Activated CD8-positive, alpha-beta memory T cell treated with anti-CD3 and anti-CD28 coated beads, Interleukin-2, amount 10 ng/mL, durations not matched to agents 7 days and 5 days (primary cell): ENCODE data around the gene SPAG9. TPM values are rescaled to one million over a fixed set of nuclear protein-coding genes. Genes with fewer than 3 reads are reported as not detected.
A peak's percentile ranks its signal among the peaks of the same experiment; 100 is the strongest.

Experiments used
- ATAC-seq: fragments of 150-1000 bp; cut with Tn5 transposase; one replicate; pipeline ENCODE4 v1.10.0; 2021; ENCODE audit warnings: moderate library complexity
- CTCF ChIA-PET: fragments of 350-600 bp; sonication (Branson Sonifier 250); formaldehyde crosslinking; loops from one replicate; lab custom pipeline; 2021; ENCODE audit warnings: antibody characterized with exemption; lab: Charles Lee
- DNase-seq: peaks from one replicate; pipeline ENCODE4 v3.0.0-alpha.2; 2020
- H3K27ac Mint-ChIP-seq: one replicate; pipeline ENCODE4 v1.8.0; 2021; ENCODE audit warnings: mild to moderate bottlenecking, mixed read lengths
- H3K27me3 Mint-ChIP-seq: one replicate; pipeline ENCODE4 v1.8.0; 2021; ENCODE audit warnings: mixed read lengths
- H3K36me3 Mint-ChIP-seq: one replicate; pipeline ENCODE4 v1.8.0; 2021; ENCODE audit warnings: mild to moderate bottlenecking, mixed read lengths
- H3K4me1 Mint-ChIP-seq: one replicate; pipeline ENCODE4 v1.8.0; 2021; ENCODE audit warnings: mixed read lengths
- H3K4me3 Mint-ChIP-seq: one replicate; pipeline ENCODE4 v1.8.0; 2021; ENCODE audit warnings: mild to moderate bottlenecking, moderate library complexity, mixed read lengths
- H3K9me3 Mint-ChIP-seq: one replicate; pipeline ENCODE4 v1.8.0; 2022; ENCODE audit warnings: low read depth, mixed read lengths
- total RNA-seq, 2 experiments: library from RNA; stranded (reverse); gene quantifications; one replicate each; pipeline ENCODE4 v1.2.3, GENCODE V29; 2021

Gene SPAG9
- total RNA-seq, 2 experiments from 2014 or later, result 49.0 to 53.8 TPM

DNA sequence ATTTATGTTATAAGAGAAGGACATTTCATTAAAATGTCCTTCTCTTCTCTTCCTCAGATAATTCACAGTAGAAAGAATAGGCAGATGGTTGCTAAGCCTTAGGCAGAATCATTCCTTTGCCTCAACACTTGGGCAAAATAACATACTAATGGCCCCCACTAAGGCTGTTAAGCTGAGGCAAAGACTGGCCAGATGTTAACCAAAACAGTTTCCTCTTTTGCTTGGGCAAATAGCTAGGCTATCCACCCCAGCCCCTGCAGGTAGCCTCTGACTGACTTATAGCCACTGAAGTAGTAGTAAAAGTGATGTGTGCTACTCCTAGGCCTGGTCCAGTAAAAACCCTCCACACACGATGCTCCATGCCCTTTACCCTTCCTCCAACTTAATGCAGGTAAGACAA, 55.2 kb downstream of the SPAG9 start:
- H3K4me3 Mint-ChIP-seq, result no peak overlapping the region
- CTCF ChIA-PET, result interaction anchor here (1.0 to 1.3 kb wide), 2 partner anchors 9 to 88 kb away, joined by 3 read pairs; partner anchors contain the start of gene NME1
- H3K36me3 Mint-ChIP-seq, result peaks cover 4% of the 10 kb centered on the region
- H3K27me3 Mint-ChIP-seq, result no peaks in the 10 kb centered on the region
- no peaks in the 10 kb centered on the region for H3K9me3 Mint-ChIP-seq
- DNase-seq (no peak), ATAC-seq (no peak)
- no peaks in the 10 kb centered on the region for H3K4me1 Mint-ChIP-seq
- no peak overlapping the region for H3K27ac Mint-ChIP-seq

DNA sequence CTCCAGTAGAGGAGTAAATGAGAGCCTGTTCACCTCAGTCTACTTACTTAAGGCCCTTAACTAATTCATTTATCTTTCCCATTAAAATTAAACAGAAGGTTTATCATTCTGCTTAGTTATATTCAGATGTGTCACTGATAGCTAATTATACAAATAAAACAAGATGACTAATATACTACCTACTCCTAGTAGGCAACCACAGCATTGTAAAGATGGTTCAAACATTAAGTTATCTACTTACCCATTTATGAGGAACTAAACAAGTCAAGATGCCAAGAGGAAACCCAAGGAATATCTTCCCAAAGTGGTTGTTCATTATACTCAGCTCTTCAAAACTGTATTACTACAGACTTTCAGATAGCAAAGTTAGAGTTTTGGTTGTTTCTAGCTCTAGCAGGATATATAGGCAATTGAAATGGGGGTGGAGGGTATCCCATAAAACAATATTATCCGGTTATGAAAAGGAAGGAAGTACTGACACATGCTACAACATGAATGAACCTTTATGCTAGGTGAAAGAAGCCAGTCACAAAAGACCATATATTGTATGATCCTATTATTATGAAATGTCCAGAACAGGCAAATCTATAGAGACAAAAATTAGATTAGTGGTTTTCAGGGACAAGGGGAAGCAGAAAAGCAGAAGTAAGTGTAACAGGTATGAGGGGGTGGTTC, 56.5 kb downstream of the SPAG9 start:
- no peaks in the 10 kb centered on the region for H3K9me3 Mint-ChIP-seq
- no peak for ATAC-seq
- CTCF ChIA-PET, result no interaction called here
- H3K4me1 Mint-ChIP-seq, result no peaks in the 10 kb centered on the region
- H3K4me3 Mint-ChIP-seq, result no peak overlapping the region
- no peak for DNase-seq
- H3K36me3 Mint-ChIP-seq, result peaks cover 4% of the 10 kb centered on the region
- no peaks in the 10 kb centered on the region for H3K27me3 Mint-ChIP-seq
- H3K27ac Mint-ChIP-seq, result no peak overlapping the region

DNA sequence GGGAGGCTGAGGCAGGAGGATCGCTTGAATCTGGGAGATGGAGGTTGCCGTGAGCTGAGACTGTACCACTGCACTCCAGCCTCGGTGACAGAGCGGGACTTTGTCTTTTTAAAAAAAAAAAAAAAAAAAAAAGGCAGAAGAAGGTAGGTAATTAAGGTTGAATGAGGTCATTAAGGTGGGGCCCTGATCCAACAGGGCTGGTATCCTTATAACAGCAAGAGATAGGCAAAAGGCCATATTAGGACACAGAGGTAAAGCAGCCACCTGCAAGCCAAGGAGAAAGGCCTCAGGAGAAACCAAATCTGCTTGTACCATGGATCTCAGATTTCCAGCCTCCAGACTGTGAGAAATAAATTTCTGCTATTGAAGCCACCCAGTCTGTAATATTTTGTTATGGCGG, 60.3 kb downstream of the SPAG9 start:
- H3K9me3 Mint-ChIP-seq, result no peaks in the 10 kb centered on the region
- ATAC-seq, result no peak
- H3K4me1 Mint-ChIP-seq, result peaks cover 3% of the 10 kb centered on the region
- CTCF ChIA-PET, result interaction anchor here (1.0 to 1.2 kb wide), 2 partner anchors 25 to 59 kb away, joined by 5 to 6 read pairs; no protein-coding TSS in a partner anchor
- peaks cover 4% of the 10 kb centered on the region for H3K36me3 Mint-ChIP-seq
- DNase-seq, result no peak
- no peak overlapping the region for H3K27ac Mint-ChIP-seq
- no peak overlapping the region for H3K4me3 Mint-ChIP-seq
- no peaks in the 10 kb centered on the region for H3K27me3 Mint-ChIP-seq

DNA sequence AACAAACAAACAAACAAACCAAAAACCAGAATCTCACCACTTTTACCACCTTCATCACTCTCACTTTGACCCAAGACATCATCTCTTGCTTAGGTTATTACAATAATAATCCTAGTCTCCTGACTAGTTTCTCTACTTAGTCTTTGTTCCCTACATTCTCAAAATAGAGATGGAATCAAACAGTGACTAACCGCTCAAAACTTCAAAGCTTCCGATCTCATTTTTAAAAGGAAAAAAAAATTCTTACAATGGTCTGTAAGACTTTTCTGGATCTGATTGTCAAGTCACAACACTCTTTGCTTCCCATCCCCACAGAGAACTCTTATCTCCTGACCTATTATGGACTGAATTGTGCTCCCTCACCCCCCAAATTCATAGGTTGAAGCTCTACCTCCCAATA, 60.9 kb downstream of the SPAG9 start:
- H3K27ac Mint-ChIP-seq, result no peak overlapping the region
- no peaks in the 10 kb centered on the region for H3K9me3 Mint-ChIP-seq
- peaks cover 4% of the 10 kb centered on the region for H3K36me3 Mint-ChIP-seq
- ATAC-seq, result no peak
- CTCF ChIA-PET, result interaction anchor here (1.2 kb wide), 1 partner anchor 59 kb away, joined by 6 read pairs; no protein-coding TSS in a partner anchor
- H3K4me3 Mint-ChIP-seq, result no peak overlapping the region
- no peaks in the 10 kb centered on the region for H3K27me3 Mint-ChIP-seq
- DNase-seq, result no peak
- peaks cover 3% of the 10 kb centered on the region for H3K4me1 Mint-ChIP-seq

DNA sequence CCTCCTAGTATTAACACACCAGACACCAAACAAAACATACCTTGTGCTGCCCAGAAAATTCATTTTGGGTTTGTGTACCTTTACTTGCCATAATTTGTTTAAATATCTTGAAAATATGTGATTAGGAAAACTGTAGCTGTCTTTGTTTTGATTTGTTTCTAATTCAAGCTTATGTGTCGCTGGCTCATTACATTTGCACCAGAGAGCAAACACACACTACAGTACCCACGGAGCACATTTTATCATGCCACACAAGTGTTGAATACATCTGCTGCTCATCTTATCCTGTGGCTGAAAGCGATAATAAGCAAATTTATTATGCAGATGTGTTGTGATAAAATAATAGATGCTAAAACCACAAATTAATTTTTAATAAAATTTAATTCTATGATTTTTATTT, 63.1 kb downstream of the SPAG9 start:
- no peak for DNase-seq
- no peak overlapping the region for H3K27ac Mint-ChIP-seq
- H3K27me3 Mint-ChIP-seq, result no peaks in the 10 kb centered on the region
- H3K4me1 Mint-ChIP-seq, result peaks cover 3% of the 10 kb centered on the region
- no peaks in the 10 kb centered on the region for H3K9me3 Mint-ChIP-seq
- CTCF ChIA-PET, result interaction anchor here (0.9 to 3.0 kb wide), 11 partner anchors 17 to 275 kb away, joined by 3 to 15 read pairs (median 4); partner anchors contain the start of gene NME1
- H3K36me3 Mint-ChIP-seq, result peaks cover 2% of the 10 kb centered on the region
- H3K4me3 Mint-ChIP-seq, result no peak overlapping the region
- ATAC-seq, result no peak

DNA sequence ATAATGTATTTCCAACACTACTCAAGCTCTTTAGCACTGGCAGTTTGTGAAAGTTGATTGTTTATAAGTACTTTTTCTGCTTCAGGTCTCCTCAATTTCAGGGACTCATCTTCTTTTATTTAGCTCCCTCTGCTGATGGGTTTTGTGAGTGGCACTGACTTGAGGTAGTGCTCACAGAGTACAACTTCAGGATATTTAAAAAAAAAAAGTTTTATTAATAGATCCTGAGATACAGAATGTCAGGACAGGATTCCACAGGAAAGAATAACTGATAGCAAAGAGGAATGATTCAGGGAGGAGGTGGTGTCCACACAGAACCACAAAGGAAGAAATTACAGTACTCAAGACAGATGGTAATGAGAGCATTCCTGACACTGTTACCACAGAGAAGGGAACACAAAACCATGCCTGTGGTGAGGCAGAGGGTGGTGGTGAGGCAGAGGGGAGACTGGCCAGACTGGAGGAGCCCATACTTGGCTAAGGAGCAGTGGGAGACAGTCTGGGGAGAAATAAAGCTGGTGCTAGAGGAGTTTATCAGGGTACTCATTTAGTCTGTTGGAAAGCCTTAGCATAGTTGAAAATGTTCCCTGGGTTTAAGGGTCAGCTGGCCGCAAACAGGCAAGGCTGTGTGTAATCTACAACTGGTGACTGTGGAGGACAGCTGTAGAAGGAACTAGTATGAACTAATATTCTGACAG, 63.7 kb downstream of the SPAG9 start:
- Mint-ChIP-seq H3K4me3 (no peak overlapping the region), H3K36me3 (peaks cover 4% of the 10 kb centered on the region), H3K4me1 (peaks cover 3% of the 10 kb centered on the region), H3K9me3 (no peaks in the 10 kb centered on the region), H3K27ac (no peak overlapping the region), H3K27me3 (no peaks in the 10 kb centered on the region)
- DNase-seq (peak; percentile 44), ATAC-seq (peak; percentile 55)
- CTCF ChIA-PET, result interaction anchor here (0.7 to 3.0 kb wide), 17 partner anchors 10 to 274 kb away, joined by 3 to 16 read pairs (median 4); partner anchors contain the start of gene NME1

DNA sequence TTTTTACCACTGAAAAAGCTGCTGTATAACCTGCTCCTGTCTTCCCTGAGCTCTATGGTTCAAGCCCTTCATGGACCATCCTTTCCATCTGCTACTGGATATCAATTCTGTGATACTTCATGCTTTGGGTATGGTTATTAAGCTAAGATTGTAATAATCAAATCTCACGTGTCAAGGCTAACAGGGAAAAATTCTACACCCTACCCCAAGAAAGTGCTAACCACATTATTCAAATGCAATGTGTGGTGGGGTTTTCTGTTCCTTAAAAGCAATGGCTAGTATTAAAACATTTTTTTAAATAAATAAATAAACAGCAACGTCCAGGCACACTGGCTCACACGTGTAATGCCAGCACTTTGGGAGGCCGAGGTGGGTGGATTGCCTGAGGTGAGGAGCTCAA, 65.9 kb downstream of the SPAG9 start:
- no peaks in the 10 kb centered on the region for H3K9me3 Mint-ChIP-seq
- no peaks in the 10 kb centered on the region for H3K27me3 Mint-ChIP-seq
- ATAC-seq, result no peak
- peaks cover 5% of the 10 kb centered on the region for H3K4me1 Mint-ChIP-seq
- CTCF ChIA-PET, result interaction anchor here (0.7 to 2.5 kb wide), 4 partner anchors 7 to 271 kb away, joined by 3 to 16 read pairs (median 3); partner anchors contain the start of gene NME1
- no peak overlapping the region for H3K4me3 Mint-ChIP-seq
- no peak for DNase-seq
- H3K36me3 Mint-ChIP-seq, result peaks cover 4% of the 10 kb centered on the region
- no peak overlapping the region for H3K27ac Mint-ChIP-seq

DNA sequence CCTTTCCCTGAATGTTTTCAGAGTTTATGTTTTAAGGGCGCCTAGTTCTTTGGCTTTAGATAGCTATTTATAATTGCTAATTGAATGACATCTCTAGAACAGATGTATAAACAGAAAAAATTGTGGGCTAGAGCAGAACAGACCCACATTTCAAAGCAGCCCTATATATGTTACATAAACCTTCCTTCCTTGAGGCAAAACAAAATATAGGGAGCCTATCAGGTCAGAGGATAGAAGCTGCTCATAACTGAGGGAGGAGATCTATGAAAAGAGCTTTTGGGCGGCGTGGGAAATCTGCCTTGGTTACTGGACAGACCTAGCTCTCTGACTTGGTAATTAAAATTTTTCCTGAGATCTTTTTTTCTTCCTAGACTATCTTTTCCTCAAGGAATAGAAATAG, 68.4 kb downstream of the SPAG9 start:
- peaks cover 4% of the 10 kb centered on the region for H3K36me3 Mint-ChIP-seq
- H3K4me1 Mint-ChIP-seq, result peaks cover 8% of the 10 kb centered on the region
- no peak overlapping the region for H3K27ac Mint-ChIP-seq
- DNase-seq, result no peak
- no peak for ATAC-seq
- H3K9me3 Mint-ChIP-seq, result no peaks in the 10 kb centered on the region
- CTCF ChIA-PET, result no interaction called here
- H3K4me3 Mint-ChIP-seq, result no peak overlapping the region
- no peaks in the 10 kb centered on the region for H3K27me3 Mint-ChIP-seq

DNA sequence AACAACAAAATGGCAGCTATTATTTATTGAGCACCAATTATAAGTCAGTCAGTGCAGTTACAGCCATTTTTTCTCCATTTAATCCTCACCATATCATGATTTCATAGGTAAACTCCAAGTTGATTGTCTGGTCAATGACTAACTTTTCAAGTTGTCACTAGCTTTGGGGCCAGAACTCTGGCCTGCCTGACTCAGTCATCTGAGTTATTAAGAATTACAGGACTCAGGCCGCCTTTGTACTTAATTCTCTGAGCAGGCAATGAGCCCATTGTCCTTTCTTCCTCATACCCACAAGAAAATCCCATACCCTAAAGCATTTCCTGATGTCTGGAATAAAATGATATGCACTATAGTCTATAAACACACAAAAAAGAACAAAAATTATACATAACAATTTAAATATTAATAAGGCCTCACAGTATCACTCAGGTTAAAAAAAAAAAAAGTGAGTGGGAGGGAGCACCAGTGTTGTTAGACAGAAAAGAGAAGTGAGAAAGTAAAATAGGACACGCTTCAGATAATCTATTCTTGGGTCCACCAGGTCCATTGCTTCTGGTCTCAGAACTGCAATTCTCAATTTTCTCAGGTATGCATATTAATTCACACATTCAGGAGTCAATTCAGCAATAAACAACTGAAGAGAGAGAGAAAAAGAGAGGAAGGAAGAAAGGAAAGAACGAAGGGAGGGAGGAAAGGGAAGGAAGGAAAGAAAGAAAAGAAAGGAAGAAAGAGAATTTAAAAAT, 70.2 kb downstream of the SPAG9 start:
- H3K9me3 Mint-ChIP-seq, result no peaks in the 10 kb centered on the region
- DNase-seq, result no peak
- H3K4me1 Mint-ChIP-seq, result peaks cover 5% of the 10 kb centered on the region
- no peak overlapping the region for H3K27ac Mint-ChIP-seq
- CTCF ChIA-PET, result no interaction called here
- ATAC-seq, result no peak
- no peak overlapping the region for H3K4me3 Mint-ChIP-seq
- no peaks in the 10 kb centered on the region for H3K27me3 Mint-ChIP-seq
- H3K36me3 Mint-ChIP-seq, result peaks cover 4% of the 10 kb centered on the region

DNA sequence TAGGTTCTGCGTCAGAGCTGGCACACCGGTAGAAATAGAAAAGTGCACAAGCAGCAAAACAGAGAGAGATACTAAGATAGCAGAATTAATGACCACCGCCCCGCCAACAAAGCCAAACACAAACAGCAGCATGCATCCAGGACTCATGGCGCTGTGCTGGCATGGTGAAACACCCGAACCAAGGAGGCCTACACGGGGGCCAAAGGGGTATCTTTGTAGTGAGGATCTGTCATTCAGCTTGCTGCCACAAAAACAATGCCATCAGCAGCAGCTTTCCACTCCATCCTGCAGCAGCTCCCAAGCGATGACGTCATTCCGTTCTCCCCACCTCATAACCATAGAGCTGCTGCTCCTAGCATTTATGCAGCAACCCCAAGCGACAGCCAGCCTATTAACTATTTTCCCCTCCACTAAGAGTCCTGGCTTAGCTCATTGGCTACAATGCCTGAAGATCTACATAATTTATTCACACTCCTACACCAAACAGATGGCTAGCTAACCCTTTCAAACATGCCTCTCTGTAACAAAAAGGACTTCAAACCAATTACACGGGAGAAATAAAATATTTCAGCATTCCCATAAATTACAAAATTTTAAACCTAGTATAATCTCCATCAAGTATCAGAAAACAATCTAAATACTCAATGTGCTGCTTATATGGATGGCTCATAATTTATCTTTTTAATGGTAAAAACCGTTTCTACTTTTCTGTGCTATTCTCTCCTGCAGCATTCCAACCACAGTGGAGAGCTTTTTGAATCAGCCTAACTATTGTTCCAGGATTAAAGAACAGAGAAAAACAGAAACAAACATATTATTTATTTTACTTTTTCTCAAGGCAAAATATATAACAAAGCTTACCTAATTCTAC, 73.9 kb downstream of the SPAG9 start:
- no peaks in the 10 kb centered on the region for H3K9me3 Mint-ChIP-seq
- ATAC-seq (no peak), DNase-seq (no peak)
- peaks cover 5% of the 10 kb centered on the region for H3K4me1 Mint-ChIP-seq
- H3K27me3 Mint-ChIP-seq, result no peaks in the 10 kb centered on the region
- H3K4me3 Mint-ChIP-seq, result no peak overlapping the region
- H3K27ac Mint-ChIP-seq, result no peak overlapping the region
- CTCF ChIA-PET, result interaction anchor here (1.0 to 3.0 kb wide), 5 partner anchors 9 to 195 kb away, joined by 3 to 16 read pairs (median 3); no protein-coding TSS in a partner anchor
- H3K36me3 Mint-ChIP-seq, result no peaks in the 10 kb centered on the region

DNA sequence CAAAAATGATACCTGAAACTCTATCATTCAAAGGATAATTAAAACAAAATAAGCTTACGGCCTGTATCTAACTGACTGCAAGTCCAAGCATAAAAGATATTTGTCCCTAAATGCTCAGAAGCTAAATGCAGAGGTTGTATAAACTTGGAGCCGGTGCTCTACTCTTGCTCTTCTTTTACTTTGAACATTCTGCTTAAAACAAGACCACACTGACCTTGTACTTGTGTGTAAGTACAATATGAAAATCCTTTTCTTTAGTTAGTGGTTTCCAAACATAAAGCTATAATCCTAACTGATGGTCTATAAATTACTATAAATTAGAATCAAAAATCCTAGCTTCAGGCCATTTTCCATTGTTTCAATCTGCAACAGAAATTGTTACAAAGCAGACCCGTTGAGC, 74.6 kb downstream of the SPAG9 start:
- Mint-ChIP-seq H3K27me3 (no peaks in the 10 kb centered on the region), H3K9me3 (no peaks in the 10 kb centered on the region), H3K36me3 (no peaks in the 10 kb centered on the region), H3K4me1 (peaks cover 5% of the 10 kb centered on the region), H3K4me3 (no peak overlapping the region), H3K27ac (no peak overlapping the region)
- ATAC-seq, result no peak
- no peak for DNase-seq
- CTCF ChIA-PET, result interaction anchor here (1.0 to 3.0 kb wide), 4 partner anchors 10 to 194 kb away, joined by 3 to 16 read pairs (median 3); no protein-coding TSS in a partner anchor

DNA sequence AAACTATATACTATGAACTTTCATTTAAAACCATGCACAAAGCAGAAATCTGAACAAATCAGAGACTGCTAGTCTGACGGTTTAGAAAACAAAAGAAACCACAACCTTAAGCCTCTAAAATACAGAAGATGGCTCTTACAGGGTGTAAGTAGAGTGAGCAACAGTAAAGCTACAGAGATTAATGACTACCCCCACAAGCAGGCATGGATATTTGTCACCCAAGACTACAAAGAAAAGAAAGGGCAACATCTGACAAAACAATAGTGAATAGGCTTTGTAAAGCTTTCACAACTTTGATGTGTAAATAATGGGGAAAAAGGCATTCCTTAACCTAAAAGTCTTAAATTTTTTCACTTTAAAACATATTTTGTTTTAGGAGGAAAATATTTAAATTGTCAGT, 75.0 kb downstream of the SPAG9 start:
- ATAC-seq, result no peak
- CTCF ChIA-PET, result interaction anchor here (1.0 to 1.2 kb wide), 3 partner anchors 11 to 193 kb away, joined by 3 read pairs; no protein-coding TSS in a partner anchor
- H3K4me3 Mint-ChIP-seq, result no peak overlapping the region

More for the DNA sequence above, 75.0 kb downstream of the SPAG9 start:
- H3K27ac Mint-ChIP-seq, result no peak overlapping the region
- H3K9me3 Mint-ChIP-seq, result no peaks in the 10 kb centered on the region
- H3K4me1 Mint-ChIP-seq, result peaks cover 3% of the 10 kb centered on the region
- H3K27me3 Mint-ChIP-seq, result no peaks in the 10 kb centered on the region
- H3K36me3 Mint-ChIP-seq, result no peaks in the 10 kb centered on the region
- no peak for DNase-seq
